GM12878 (cell line): Measurements from ENCODE around the gene PTAFR.

Experiments
- BHLHE40 ChIP-seq, 2 experiments: fragments of 450-650 bp in 1 of 2; IDR thresholded peaks; 2 replicates each; pipeline ENCODE4 v1.6.1; 2011 to 2017; ENCODE audit warnings: low read depth in 2 of 2, borderline replicate concordance in 1 of 2, improper control_type of control experiment in 1 of 2, low read length in 1 of 2, mild to moderate bottlenecking in 1 of 2
- CTCF ChIP-seq, 3 experiments: IDR thresholded peaks in 2 of 3; conservative IDR thresholded peaks in 1 of 3; 2 replicates each; pipeline ENCODE4 v1.5.1; 2011; ENCODE audit warnings: low read depth in 3 of 3, low read length in 3 of 3, mild to moderate bottlenecking in 3 of 3, control low read depth in 2 of 3, moderate library complexity in 2 of 3, inconsistent platforms in 1 of 3, mixed read lengths in 1 of 3; ENCODE audit not compliant: control insufficient read depth in 2 of 3, insufficient read depth in 1 of 3; ENCODE audit errors: extremely low read depth in 1 of 3
- JUND ChIP-seq: IDR thresholded peaks from 2 replicates; pipeline ENCODE4 v1.6.1; 2012; ENCODE audit warnings: low read depth, mild to moderate bottlenecking, low read length, improper control_type of control experiment, moderate library complexity
- NRF1 ChIP-seq: conservative IDR thresholded peaks from 2 replicates; pipeline ENCODE4 v1.6.1; 2011; ENCODE audit warnings: mild to moderate bottlenecking, low read depth, low read length, improper control_type of control experiment
- PML ChIP-seq: IDR thresholded peaks from 2 replicates; pipeline ENCODE4 v1.6.1; 2012; ENCODE audit warnings: low read length, inconsistent platforms
- RELA ChIP-seq: fragments of 450-650 bp; IDR thresholded peaks from 2 replicates; pipeline ENCODE4 v1.8.0; 2014; ENCODE audit warnings: borderline replicate concordance; ENCODE audit not compliant: partially characterized antibody
- SP1 ChIP-seq: IDR thresholded peaks from one replicate; pipeline ENCODE4 v1.6.1; 2011; ENCODE audit warnings: low read depth, low read length
- USF2 ChIP-seq: IDR thresholded peaks from 2 replicates; pipeline ENCODE4 v1.6.1; 2011; ENCODE audit warnings: low read depth, low read length, improper control_type of control experiment, borderline replicate concordance

- TF ChIP-seq USF2 (no peak), CTCF (IDR thresholded peaks at IDR 0.05 in 2 of 3, conservative IDR thresholded peaks at IDR 0.05 in 1 of 3; ENCODE audit: control insufficient read depth in 2 of 3, extremely low read depth in 1 of 3, insufficient read depth in 1 of 3, low read depth in 3 of 3, low read length in 3 of 3) (no peak), BHLHE40 (IDR thresholded peaks at IDR 0.05; ENCODE audit: borderline replicate concordance in 1 of 2, low read depth in 2 of 2, low read length in 1 of 2) (no peak), SP1 (no peak), JUND (no peak), NRF1 (no peak), RELA (no peak), PML (no peak)
Observed at GRCh38 chr1:28122183-28122582, 54.3 kb downstream of the PTAFR start.
